Keratinocyte (primary cell): ENCODE measurements around the gene PABPN1L. TPM values are rescaled to one million over a fixed set of nuclear protein-coding genes. Genes with fewer than 3 reads are reported as not detected.

Source experiments
- DNase-seq: peaks from one replicate; pipeline ENCODE4 v3.0.0-alpha.2; 2011; ENCODE audit warnings: low read depth, missing footprints, low spot score
- FAIRE-seq: peaks from 2 replicates; lab custom pipeline; 2011; peaks lifted over from hg19 to GRCh38; lab: Jason Lieb, UNC
- H2AFZ ChIP-seq: 2 replicates; pipeline ENCODE4 v1.6.0; 2012; ENCODE audit warnings: low read length, control low read depth, inconsistent platforms; ENCODE audit not compliant: control insufficient read depth
- H3K27ac ChIP-seq: 2 replicates; pipeline ENCODE4 v1.5.1; 2011; ENCODE audit warnings: low read length; ENCODE audit not compliant: control insufficient read depth, insufficient read depth
- H3K27me3 ChIP-seq: 3 replicates; pipeline ENCODE4 v1.6.0; 2011; ENCODE audit warnings: low read length; ENCODE audit not compliant: control insufficient read depth, insufficient read depth; ENCODE audit errors: extremely low read depth
- H3K36me3 ChIP-seq, 2 experiments: 2 replicates in 1 of 2; 3 replicates in 1 of 2; pipeline ENCODE4 v1.5.1; 2011; ENCODE audit warnings: low read length in 2 of 2, mild to moderate bottlenecking in 1 of 2; ENCODE audit not compliant: control insufficient read depth in 2 of 2, insufficient read depth in 2 of 2; ENCODE audit errors: extremely low read depth in 1 of 2
- H3K4me1 ChIP-seq: 3 replicates; pipeline ENCODE4 v1.5.1; 2011; ENCODE audit warnings: low read length; ENCODE audit not compliant: control insufficient read depth, insufficient read depth; ENCODE audit errors: extremely low read depth
- H3K4me2 ChIP-seq: 3 replicates; pipeline ENCODE4 v1.6.0; 2011; ENCODE audit warnings: low read depth, low read length; ENCODE audit not compliant: control insufficient read depth, insufficient read depth; ENCODE audit errors: extremely low read depth
- H3K4me3 ChIP-seq, 3 experiments: fragments of 200-600 bp in 1 of 3; sonication (generic) in 1 of 3; 2 replicates in 2 of 3; 3 replicates in 1 of 3; pipeline ENCODE4 v1.5.1; 2011 to 2016; ENCODE audit warnings: low read length in 3 of 3, mild to moderate bottlenecking in 3 of 3, control low read depth in 2 of 3, inconsistent platforms in 1 of 3, low read depth in 1 of 3, mixed read lengths in 1 of 3, mixed run types in 1 of 3, moderate library complexity in 1 of 3; ENCODE audit not compliant: control insufficient read depth in 2 of 3, insufficient read depth in 2 of 3; ENCODE audit errors: extremely low read depth in 1 of 3
- H3K79me2 ChIP-seq: 2 replicates; pipeline ENCODE4 v1.6.0; 2012; ENCODE audit warnings: low read length; ENCODE audit not compliant: control insufficient read depth, insufficient read depth
- H3K9ac ChIP-seq: 3 replicates; pipeline ENCODE4 v1.6.0; 2011; ENCODE audit warnings: low read length; ENCODE audit not compliant: control insufficient read depth, insufficient read depth; ENCODE audit errors: extremely low read depth
- H3K9me1 ChIP-seq: 3 replicates; pipeline ENCODE4 v1.6.0; 2011; ENCODE audit warnings: low read length; ENCODE audit not compliant: control insufficient read depth, insufficient read depth; ENCODE audit errors: extremely low read depth
- H3K9me3 ChIP-seq: 2 replicates; pipeline ENCODE4 v1.5.1; 2012; ENCODE audit warnings: low read depth, low read length; ENCODE audit not compliant: control insufficient read depth
- H4K20me1 ChIP-seq: 3 replicates; pipeline ENCODE4 v1.6.0; 2011; ENCODE audit warnings: low read length; ENCODE audit not compliant: control insufficient read depth, insufficient read depth; ENCODE audit errors: extremely low read depth
- CTCF ChIP-seq, 3 experiments: IDR thresholded peaks in 1 of 3; conservative IDR thresholded peaks in 1 of 3; optimal IDR thresholded peaks in 1 of 3; 2 replicates in 2 of 3; 3 replicates in 1 of 3; pipeline versions ENCODE3 to v1.5.1; 2011; ENCODE audit warnings: low read length in 3 of 3, mild to moderate bottlenecking in 3 of 3, moderate library complexity in 2 of 3, control low read depth in 1 of 3, inconsistent platforms in 1 of 3; ENCODE audit not compliant: insufficient read depth in 2 of 3; ENCODE audit errors: extremely low read depth in 1 of 3
- EZH2 ChIP-seq: IDR thresholded peaks from one replicate; pipeline ENCODE4 v1.6.1; 2012; ENCODE audit warnings: inconsistent platforms, mild to moderate bottlenecking, low read length, moderate library complexity
- dilution Hi-C: fragments of 300-500 bp; cut with MboI; formaldehyde crosslinking; loops from one replicate; pipeline ENCODE4 v1.7.0; 2020; ENCODE audit warnings: low sequenced_read_pairs; ENCODE audit not compliant: extremely low pct_ligation_motif_present
- polyA plus RNA-seq, 5 experiments: library from polyadenylated mRNA; depleted of rRNA in 3 of 5; stranded (reverse) in 3 of 5; stranded (forward) in 1 of 5; unstranded in 1 of 5; fragments of >200 nt; gene quantifications; 1 replicate in 1 of 5; 2 replicates in 3 of 5; 3 replicates in 1 of 5; pipeline versions ENCODE4 v1.2.1 to v1.2.3, GENCODE V29; 2011 to 2012; ENCODE audit warnings: missing spikeins in 2 of 5, low read depth in 1 of 5, low replicate concordance in 1 of 5

Gene PABPN1L
- polyA plus RNA-seq, 1 donor (not counting 4 experiments of a cell fraction or from before 2014, with no cell fraction given), result not detected

- DNase-seq (no peak), FAIRE-seq (no peak)
- Histone ChIP-seq H3K4me2 (no peak overlapping the region), H4K20me1 (no peaks in the 10 kb centered on the region), H3K9me3 (no peaks in the 10 kb centered on the region), H3K4me1 (no peaks in the 10 kb centered on the region), H3K27me3 (peaks cover 24% of the 10 kb centered on the region), H3K4me3 (no peak overlapping the region), H3K9ac (no peak overlapping the region), H3K27ac (no peak overlapping the region), H3K36me3 (no peaks in the 10 kb centered on the region), H3K9me1 (no peaks in the 10 kb centered on the region), H2AFZ (no peak overlapping the region), H3K79me2 (no peaks in the 10 kb centered on the region)
- TF ChIP-seq EZH2, result no peak
- no peak for TF ChIP-seq CTCF (optimal IDR thresholded peaks at IDR 0.05 in 1 of 3, IDR thresholded peaks at IDR 0.05 in 1 of 3, conservative IDR thresholded peaks at IDR 0.05 in 1 of 3; ENCODE audit: extremely low read depth in 1 of 3, insufficient read depth in 2 of 3, low read length in 3 of 3)
- dilution Hi-C loops, result no loop called here
Measured at GRCh38 chr16:88913001-88913612, 46.6 kb upstream of the PABPN1L start.

DNA sequence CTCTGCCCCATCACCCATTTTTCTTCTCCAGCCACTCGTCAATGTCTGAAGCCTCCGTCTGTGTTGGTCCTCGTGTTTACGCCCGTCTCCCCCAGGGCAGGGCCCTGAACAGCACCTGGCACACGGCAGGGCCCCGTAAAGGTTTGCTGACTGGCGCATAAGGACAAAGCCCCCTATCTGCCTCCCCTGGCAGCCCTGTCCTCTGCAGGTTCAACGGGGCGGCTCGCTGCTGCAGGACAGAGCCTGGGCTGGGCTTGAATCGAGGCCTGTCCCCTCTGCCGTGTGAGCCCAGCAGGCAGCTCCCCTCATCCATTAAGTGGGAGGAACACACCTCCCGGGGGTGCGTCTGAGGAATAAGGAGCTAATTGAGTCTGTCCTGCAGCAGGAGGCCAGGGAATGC lies 46.1 kb upstream of the PABPN1L start:
- no peak for TF ChIP-seq CTCF (optimal IDR thresholded peaks at IDR 0.05 in 1 of 3, IDR thresholded peaks at IDR 0.05 in 1 of 3, conservative IDR thresholded peaks at IDR 0.05 in 1 of 3; ENCODE audit: extremely low read depth in 1 of 3, insufficient read depth in 2 of 3, low read length in 3 of 3)
- TF ChIP-seq EZH2, result no peak
- FAIRE-seq (no peak), DNase-seq (no peak)
- Histone ChIP-seq H3K36me3 (no peaks in the 10 kb centered on the region), H3K27ac (no peak overlapping the region), H3K9ac (no peak overlapping the region), H3K9me1 (no peaks in the 10 kb centered on the region), H3K79me2 (no peaks in the 10 kb centered on the region), H3K9me3 (no peaks in the 10 kb centered on the region), H3K4me2 (no peak overlapping the region), H3K4me3 (no peak overlapping the region), H3K27me3 (peaks cover 24% of the 10 kb centered on the region), H3K4me1 (peaks cover 3% of the 10 kb centered on the region), H4K20me1 (no peaks in the 10 kb centered on the region), H2AFZ (no peak overlapping the region)
- dilution Hi-C loops, result no loop called here
